ENCODE data around the gene IL16. TPM values are rescaled to one million over a fixed set of nuclear protein-coding genes. Genes with fewer than 3 reads are reported as not detected.

IL16 gene
- polyA plus RNA-seq, 1 donor (not counting 4 experiments of a cell fraction or from before 2014, with no cell fraction given) = not detected

DNA sequence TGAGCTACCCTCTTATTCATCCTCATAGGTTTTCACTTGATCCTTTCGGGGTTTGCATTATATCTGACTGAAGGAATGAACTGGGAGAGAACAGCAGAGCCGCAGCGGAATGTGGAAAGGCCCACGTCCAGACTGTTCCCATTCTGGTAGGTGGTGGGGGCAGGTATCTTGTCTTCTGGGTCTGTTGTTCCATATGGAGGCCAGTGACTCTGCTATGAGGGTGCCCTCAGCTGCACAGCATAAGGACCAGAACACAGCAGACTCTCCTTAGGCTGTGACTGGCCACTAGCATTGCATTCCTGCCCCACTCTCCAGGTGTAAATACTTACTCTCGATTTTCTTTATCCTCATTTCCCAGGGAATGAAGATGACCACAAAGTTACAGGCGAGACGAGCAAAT is 165.2 kb downstream of the IL16 start:
- DNase-seq (ENCODE audit: low read depth, low spot score) (no peak), FAIRE-seq (no peak)
- Histone ChIP-seq H3K9me1 (ENCODE audit: control insufficient read depth, extremely low read depth, insufficient read depth, low read length) (no peaks in the 10 kb centered on the region), H2AFZ (ENCODE audit: control insufficient read depth, low read length) (no peak overlapping the region), H3K9me3 (ENCODE audit: control insufficient read depth, low read depth, low read length) (no peaks in the 10 kb centered on the region), H3K4me3 (ENCODE audit: control insufficient read depth in 2 of 3, extremely low read depth in 1 of 3, insufficient read depth in 2 of 3, low read depth in 1 of 3, low read length in 3 of 3) (no peak overlapping the region), H4K20me1 (ENCODE audit: control insufficient read depth, extremely low read depth, insufficient read depth, low read length) (no peaks in the 10 kb centered on the region), H3K79me2 (ENCODE audit: control insufficient read depth, insufficient read depth, low read length) (no peaks in the 10 kb centered on the region), H3K27me3 (ENCODE audit: control insufficient read depth, extremely low read depth, insufficient read depth, low read length) (peaks cover 8% of the 10 kb centered on the region), H3K4me1 (ENCODE audit: control insufficient read depth, extremely low read depth, insufficient read depth, low read length) (no peaks in the 10 kb centered on the region), H3K4me2 (ENCODE audit: control insufficient read depth, extremely low read depth, insufficient read depth, low read depth, low read length) (no peak overlapping the region), H3K36me3 (ENCODE audit: control insufficient read depth in 2 of 2, extremely low read depth in 1 of 2, insufficient read depth in 2 of 2, low read length in 2 of 2) (no peaks in the 10 kb centered on the region), H3K27ac (ENCODE audit: control insufficient read depth, insufficient read depth, low read length) (no peak overlapping the region), H3K9ac (ENCODE audit: control insufficient read depth, extremely low read depth, insufficient read depth, low read length) (no peak overlapping the region)
- TF ChIP-seq CTCF (optimal IDR thresholded peaks at IDR 0.05 in 1 of 3, IDR thresholded peaks at IDR 0.05 in 1 of 3, conservative IDR thresholded peaks at IDR 0.05 in 1 of 3; ENCODE audit: extremely low read depth in 1 of 3, insufficient read depth in 2 of 3, low read length in 3 of 3) = no peak
- TF ChIP-seq EZH2 (IDR thresholded peaks at IDR 0.05; ENCODE audit: low read length) = no peak
- dilution Hi-C loops (cut with MboI; ENCODE audit: extremely low pct_ligation_motif_present, low sequenced_read_pairs) = no loop called here

DNA sequence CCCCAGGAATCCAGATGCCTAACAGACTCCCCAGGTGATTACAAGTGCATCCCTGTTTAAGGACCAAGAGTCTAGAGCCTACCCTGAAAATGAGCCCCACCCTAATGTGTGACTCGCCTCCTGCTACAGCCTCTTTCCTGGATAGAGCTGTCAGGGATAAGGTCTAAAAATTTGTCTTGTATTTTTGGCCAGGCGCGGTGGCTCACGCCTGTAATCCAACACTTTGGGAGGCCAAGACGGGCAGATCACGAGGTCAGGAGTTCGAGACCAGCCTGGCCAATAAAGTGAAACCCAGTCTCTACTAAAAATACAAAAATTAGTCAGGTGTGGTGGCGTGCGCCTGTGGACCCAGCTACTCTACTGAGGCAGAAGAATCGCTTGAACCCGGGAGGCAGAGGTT is 166.1 kb downstream of the IL16 start:
- Histone ChIP-seq H4K20me1 (ENCODE audit: control insufficient read depth, extremely low read depth, insufficient read depth, low read length) (no peaks in the 10 kb centered on the region), H3K4me2 (ENCODE audit: control insufficient read depth, extremely low read depth, insufficient read depth, low read depth, low read length) (no peak overlapping the region), H3K27ac (ENCODE audit: control insufficient read depth, insufficient read depth, low read length) (no peak overlapping the region), H3K9me1 (ENCODE audit: control insufficient read depth, extremely low read depth, insufficient read depth, low read length) (no peaks in the 10 kb centered on the region), H3K36me3 (ENCODE audit: control insufficient read depth in 2 of 2, extremely low read depth in 1 of 2, insufficient read depth in 2 of 2, low read length in 2 of 2) (no peaks in the 10 kb centered on the region), H2AFZ (ENCODE audit: control insufficient read depth, low read length) (no peak overlapping the region), H3K9ac (ENCODE audit: control insufficient read depth, extremely low read depth, insufficient read depth, low read length) (no peak overlapping the region), H3K4me1 (ENCODE audit: control insufficient read depth, extremely low read depth, insufficient read depth, low read length) (no peaks in the 10 kb centered on the region), H3K79me2 (ENCODE audit: control insufficient read depth, insufficient read depth, low read length) (no peaks in the 10 kb centered on the region), H3K9me3 (ENCODE audit: control insufficient read depth, low read depth, low read length) (no peaks in the 10 kb centered on the region), H3K4me3 (ENCODE audit: control insufficient read depth in 2 of 3, extremely low read depth in 1 of 3, insufficient read depth in 2 of 3, low read depth in 1 of 3, low read length in 3 of 3) (no peak overlapping the region), H3K27me3 (ENCODE audit: control insufficient read depth, extremely low read depth, insufficient read depth, low read length) (peaks cover 8% of the 10 kb centered on the region)
- dilution Hi-C loops (cut with MboI; ENCODE audit: extremely low pct_ligation_motif_present, low sequenced_read_pairs) = no loop called here
- DNase-seq (ENCODE audit: low read depth, low spot score) (no peak), FAIRE-seq (no peak)
- TF ChIP-seq CTCF (optimal IDR thresholded peaks at IDR 0.05 in 1 of 3, IDR thresholded peaks at IDR 0.05 in 1 of 3, conservative IDR thresholded peaks at IDR 0.05 in 1 of 3; ENCODE audit: extremely low read depth in 1 of 3, insufficient read depth in 2 of 3, low read length in 3 of 3) = no peak
- no peak for TF ChIP-seq EZH2 (IDR thresholded peaks at IDR 0.05; ENCODE audit: low read length)

All from keratinocyte (primary cell).